ENCODE data around the gene UQCR11.

- TF ChIP-seq POLR2A (IDR thresholded peaks at IDR 0.05; ENCODE audit: control extremely low read depth in 1 of 2, low read depth in 2 of 2, low read length in 2 of 2): no peak
- no peak for TF ChIP-seq GTF2F1 (IDR thresholded peaks at IDR 0.05; ENCODE audit: borderline replicate concordance, low read depth, low read length)
- no peak for TF ChIP-seq EZH2 (IDR thresholded peaks at IDR 0.05; ENCODE audit: low read depth, low read length, severe bottlenecking)
- TF ChIP-seq SIX5 (IDR thresholded peaks at IDR 0.05; ENCODE audit: low read depth, low read length): no peak
- TF ChIP-seq CTCF (IDR thresholded peaks at IDR 0.05; ENCODE audit: control extremely low read depth in 1 of 3, insufficient read depth in 1 of 3, low read depth in 1 of 3, low read length in 3 of 3): no peak
- no peak for TF ChIP-seq NRF1 (IDR thresholded peaks at IDR 0.05; ENCODE audit: low read depth, low read length)
- TF ChIP-seq SIN3A (conservative IDR thresholded peaks at IDR 0.05 in 1 of 2, IDR thresholded peaks at IDR 0.05 in 1 of 2; ENCODE audit: low read depth in 1 of 2, low read length in 2 of 2): no peak
- TF ChIP-seq POLR2AphosphoS5 (IDR thresholded peaks at IDR 0.05; ENCODE audit: low read depth, low read length): no peak
Observed at GRCh38 chr19:1587872-1588271, 17.4 kb downstream of the UQCR11 start.
